Stimulated activated CD4-positive, alpha-beta T cell treated with anti-CD3 and anti-CD28 coated beads, Interleukin-1b, Interleukin-23, amount 100 ng/mL, for 24 hours (primary cell): ENCODE measurements around the gene SLC35F5.
"Not testable (repeated sequence)": the region's sequence is repeated elsewhere in the genome, so short reads cannot be mapped to it uniquely, and the experiment has no call there.

Experiments used
- DNase-seq, 4 experiments: peaks; one replicate each; pipeline ENCODE4 v3.0.0-alpha.2; 2020; ENCODE audit warnings: low read depth in 4 of 4, low spot score in 1 of 4

The SLC35F5 gene

GRCh38 chr2:113698251-113698650 lies 58.2 kb downstream of the SLC35F5 start:
- not testable (repeated sequence) for DNase-seq

- DNase-seq, result no peak
Observed at GRCh38 chr2:113697516-113697915, 58.9 kb downstream of the SLC35F5 start.

- no peak for DNase-seq
Observed at GRCh38 chr2:113694438-113694837, 62.0 kb downstream of the SLC35F5 start.

GRCh38 chr2:113692698-113693428 lies 63.6 kb downstream of the SLC35F5 start:
- DNase-seq, result no peak

GRCh38 chr2:113690871-113691270 lies 65.6 kb downstream of the SLC35F5 start:
- DNase-seq, result not testable (repeated sequence)

GRCh38 chr2:113686537-113686936 lies 69.9 kb downstream of the SLC35F5 start:
- no peak for DNase-seq

- no peak for DNase-seq
Observed at GRCh38 chr2:113685471-113685870, 71.0 kb downstream of the SLC35F5 start.

GRCh38 chr2:113679457-113679856 lies 77.0 kb downstream of the SLC35F5 start:
- no peak for DNase-seq

- DNase-seq, result no peak
Observed at GRCh38 chr2:113677330-113677729, 79.1 kb downstream of the SLC35F5 start.

- no peak for DNase-seq
Observed at GRCh38 chr2:113676623-113677266, 79.7 kb downstream of the SLC35F5 start.

- DNase-seq, result no peak
Observed at GRCh38 chr2:113675875-113676274, 80.6 kb downstream of the SLC35F5 start.

GRCh38 chr2:113672326-113672932 lies 84.0 kb downstream of the SLC35F5 start:
- DNase-seq, result no peak

GRCh38 chr2:113669013-113669412 lies 87.4 kb downstream of the SLC35F5 start:
- not testable (repeated sequence) for DNase-seq

GRCh38 chr2:113664761-113665533 lies 91.5 kb downstream of the SLC35F5 start:
- DNase-seq, result not testable (repeated sequence)

GRCh38 chr2:113663285-113664060 lies 93.0 kb downstream of the SLC35F5 start:
- not testable (repeated sequence) for DNase-seq
